Neutrophil (primary cell): ENCODE results near the gene NKPD1.

Experiments used
- H3K27ac ChIP-seq: fragments of 200-600 bp; sonication (generic); 2 replicates; pipeline ENCODE4 v1.5.1; 2016; ENCODE audit warnings: mild to moderate bottlenecking, moderate library complexity
- H3K27me3 ChIP-seq: fragments of 200-600 bp; sonication (generic); 2 replicates; pipeline ENCODE4 v1.6.0; 2016; ENCODE audit warnings: mild to moderate bottlenecking
- H3K36me3 ChIP-seq: fragments of 200-600 bp; sonication (generic); 2 replicates; pipeline ENCODE4 v1.5.1; 2017
- H3K4me1 ChIP-seq, 2 experiments: fragments of 200-600 bp in 1 of 2; sonication (generic) in 1 of 2; 1 replicate in 1 of 2; 2 replicates in 1 of 2; pipeline versions ENCODE4 v1.5.1 to v1.6.1; 2013 to 2016; ENCODE audit warnings: low read depth in 1 of 2, low read length in 1 of 2, mild to moderate bottlenecking in 1 of 2, moderate library complexity in 1 of 2; ENCODE audit not compliant: control insufficient read depth in 1 of 2, insufficient read depth in 1 of 2
- H3K4me3 ChIP-seq, 2 experiments: fragments of 200-600 bp in 1 of 2; sonication (generic) in 1 of 2; 1 replicate in 1 of 2; 2 replicates in 1 of 2; pipeline ENCODE4 v1.5.1; 2013 to 2016; ENCODE audit warnings: low read depth in 1 of 2, low read length in 1 of 2, mild to moderate bottlenecking in 1 of 2, moderate library complexity in 1 of 2
- H3K9me3 ChIP-seq: fragments of 200-600 bp; sonication (generic); 2 replicates; pipeline ENCODE4 v1.5.1; 2016
- CTCF ChIP-seq: fragments of 200-600 bp; sonication (generic); IDR thresholded peaks from 2 replicates; pipeline ENCODE4 v1.5.1; 2016; ENCODE audit warnings: antibody characterized with exemption

NKPD1 gene

GRCh38 chr19:45125975-45126493 is 34.7 kb downstream of the NKPD1 start:
- no peak overlapping the region for H3K27ac ChIP-seq
- no peaks in the 10 kb centered on the region for H3K9me3 ChIP-seq
- H3K4me1 ChIP-seq: peaks cover 0 to 10% of the 10 kb centered on the region in 2 experiments
- H3K27me3 ChIP-seq: no peaks in the 10 kb centered on the region
- peak; percentile 70 for TF ChIP-seq CTCF
- H3K4me3 ChIP-seq: no peak overlapping the region
- H3K36me3 ChIP-seq: peaks cover 3% of the 10 kb centered on the region

GRCh38 chr19:45125360-45125759 is 35.4 kb downstream of the NKPD1 start:
- Histone ChIP-seq H3K27me3 (no peaks in the 10 kb centered on the region), H3K9me3 (no peaks in the 10 kb centered on the region), H3K27ac (no peak overlapping the region), H3K36me3 (peaks cover 3% of the 10 kb centered on the region), H3K4me1 (peaks cover 0 to 11% of the 10 kb centered on the region in 2 experiments), H3K4me3 (no peak overlapping the region)
- TF ChIP-seq CTCF: no peak

- no peak overlapping the region for H3K27ac ChIP-seq
- peaks cover 0 to 11% of the 10 kb centered on the region in 2 experiments for H3K4me1 ChIP-seq
- no peak overlapping the region for H3K4me3 ChIP-seq
These were observed 36.8 kb downstream of the NKPD1 start for GRCh38 chr19:45124021-45124420.

GRCh38 chr19:45123440-45123850 is 37.3 kb downstream of the NKPD1 start:
- TF ChIP-seq CTCF: no peak
- H3K9me3 ChIP-seq: no peaks in the 10 kb centered on the region
- no peak overlapping the region for H3K4me3 ChIP-seq
- no peaks in the 10 kb centered on the region for H3K27me3 ChIP-seq
- H3K27ac ChIP-seq: no peak overlapping the region
- H3K4me1 ChIP-seq: peaks cover 5 to 14% of the 10 kb centered on the region in 2 experiments
- peaks cover 3% of the 10 kb centered on the region for H3K36me3 ChIP-seq

More at GRCh38 chr19:45124021-45124420, 36.8 kb downstream of the NKPD1 start:
- no peaks in the 10 kb centered on the region for H3K9me3 ChIP-seq
- no peak for TF ChIP-seq CTCF
- peaks cover 3% of the 10 kb centered on the region for H3K36me3 ChIP-seq
- H3K27me3 ChIP-seq: no peaks in the 10 kb centered on the region

- peaks cover 11 to 20% of the 10 kb centered on the region in 2 experiments for H3K4me1 ChIP-seq
- TF ChIP-seq CTCF: no peak
- no peaks in the 10 kb centered on the region for H3K27me3 ChIP-seq
- no peaks in the 10 kb centered on the region for H3K9me3 ChIP-seq
- no peak overlapping the region for H3K27ac ChIP-seq
- peaks cover 3% of the 10 kb centered on the region for H3K36me3 ChIP-seq
- no peak overlapping the region for H3K4me3 ChIP-seq
These were observed 38.0 kb downstream of the NKPD1 start for GRCh38 chr19:45122832-45123231.
